Prostate gland (tissue), 2 donors: Measurements from ENCODE around the gene PHTF2. TPM values are rescaled to one million over a fixed set of nuclear protein-coding genes. Genes with fewer than 3 reads are reported as not detected.

Experiments
- DNase-seq: peaks from one replicate; pipeline ENCODE4 v3.0.0-alpha.2; 2019; ENCODE audit warnings: low spot score
- H3K27ac ChIP-seq, 2 donors: fragments of 200-600 bp; sonication (generic); 2 replicates each; pipeline ENCODE4 v1.5.1; 2017 to 2019
- H3K27me3 ChIP-seq: fragments of 200-600 bp; sonication (generic); replicated peaks from 2 replicates; pipeline ENCODE4 v1.5.1; 2019; ENCODE audit not compliant: insufficient read depth
- H3K36me3 ChIP-seq, 2 donors: fragments of 200-600 bp; sonication (generic); 1 replicate in 1 of 2; 2 replicates in 1 of 2; pipeline versions ENCODE4 v1.5.1 to v1.8.1; 2017 to 2019
- H3K4me1 ChIP-seq: fragments of 200-600 bp; sonication (generic); replicated peaks from 2 replicates; pipeline ENCODE4 v1.5.1; 2019
- H3K4me3 ChIP-seq, 2 donors: fragments of 200-600 bp; sonication (generic); 2 replicates each; pipeline ENCODE4 v1.5.1; 2017 to 2019
- H3K9me3 ChIP-seq: fragments of 200-600 bp; sonication (generic); 2 replicates; pipeline ENCODE4 v1.5.1; 2017
- CTCF ChIP-seq, 4 experiments: fragments of 200-600 bp in 2 of 4; fragments of 450-650 bp in 2 of 4; sonication (generic) in 2 of 4; IDR thresholded peaks; 1 replicate in 3 of 4; 2 replicates in 1 of 4; pipeline ENCODE4 v1.5.1; 2016 to 2019; ENCODE audit warnings: antibody characterized with exemption in 4 of 4, mild to moderate bottlenecking in 2 of 4, moderate library complexity in 2 of 4
- POLR2A ChIP-seq: fragments of 450-650 bp; IDR thresholded peaks from one replicate; pipeline ENCODE4 v1.6.1; 2016; ENCODE audit warnings: antibody characterized with exemption, mild to moderate bottlenecking
- POLR2AphosphoS5 ChIP-seq: sonication (generic); formaldehyde crosslinking; IDR thresholded peaks from one replicate; pipeline ENCODE4 v1.6.1; 2017; ENCODE audit warnings: antibody characterized with exemption
- WGBS: methylation state at CpG from one replicate; pipeline ENCODE4 v1.1.5; 2018; 5-methylcytosine and 5-hydroxymethylcytosine counted together
- intact Hi-C: fragments of 100-400 bp; cut with DNase I; formaldehyde crosslinking; loops from one replicate; pipeline ENCODE4 v1.14.2; 2022
- total RNA-seq, 2 donors: library from RNA; depleted of rRNA; stranded (reverse); fragments of >200 nt; gene quantifications; one replicate each; pipeline ENCODE4 v1.1.0, GENCODE V29; 2016

PHTF2 gene
- total RNA-seq, 2 donors from 2014 or later, result 7.7 to 17.3 TPM

- intact Hi-C loops, result no loop called here
- H3K9me3 ChIP-seq, result no peaks in the 10 kb centered on the region
- DNase-seq, result no peak
- TF ChIP-seq POLR2AphosphoS5, result no peak
- TF ChIP-seq CTCF (IDR thresholded peaks at IDR 0.05), result no peak
- no peak for TF ChIP-seq POLR2A
- no peak overlapping the region for H3K27ac ChIP-seq
- H3K36me3 ChIP-seq, result no peaks in the 10 kb centered on the region
- H3K27me3 ChIP-seq, result peaks cover 2% of the 10 kb centered on the region
- no peak overlapping the region for H3K4me3 ChIP-seq
- no peaks in the 10 kb centered on the region for H3K4me1 ChIP-seq
- 45% methylated on average over 5 of the region's 5 CpGs for WGBS
Measured at GRCh38 chr7:77982926-77983550, 184.5 kb downstream of the PHTF2 start.

GRCh38 chr7:77983973-77984372 lies 185.4 kb downstream of the PHTF2 start:
- Histone ChIP-seq H3K27ac (no peak overlapping the region), H3K4me1 (no peaks in the 10 kb centered on the region), H3K9me3 (no peaks in the 10 kb centered on the region), H3K27me3 (peaks cover 2% of the 10 kb centered on the region), H3K36me3 (no peaks in the 10 kb centered on the region), H3K4me3 (no peak overlapping the region)
- WGBS, result 90% methylated on average over 4 of the region's 4 CpGs
- intact Hi-C loops, result no loop called here
- no peak for DNase-seq
- no peak for TF ChIP-seq CTCF (IDR thresholded peaks at IDR 0.05)
- no peak for TF ChIP-seq POLR2AphosphoS5
- TF ChIP-seq POLR2A, result no peak

GRCh38 chr7:77985232-77985973 lies 186.8 kb downstream of the PHTF2 start:
- no peak for TF ChIP-seq POLR2AphosphoS5
- TF ChIP-seq CTCF (IDR thresholded peaks at IDR 0.05), result no peak
- no peak for TF ChIP-seq POLR2A
- intact Hi-C loops, result no loop called here
- H3K9me3 ChIP-seq, result no peaks in the 10 kb centered on the region

DNA sequence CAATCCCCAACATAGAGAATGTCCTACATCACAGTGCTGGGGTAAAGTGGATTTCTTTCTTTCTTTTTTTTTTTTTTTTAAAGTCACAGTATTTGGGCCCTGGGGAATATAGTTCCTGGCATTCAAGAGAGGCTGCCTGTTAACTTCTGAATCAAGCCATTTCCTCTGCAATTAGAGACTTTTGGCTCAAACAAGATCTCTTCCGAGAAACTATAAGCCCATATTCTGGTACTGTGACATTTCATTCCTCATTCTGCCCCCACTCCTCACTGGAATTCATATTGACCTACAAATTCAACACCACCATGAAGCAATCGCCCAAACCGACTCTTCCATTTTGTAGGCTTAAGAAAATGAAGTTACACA lies 187.4 kb downstream of the PHTF2 start:
- 72% methylated on average over 3 of the region's 3 CpGs for WGBS
- H3K27ac ChIP-seq, result no peak overlapping the region

More at GRCh38 chr7:77985232-77985973, 186.8 kb downstream of the PHTF2 start:
- 77% methylated on average over 12 of the region's 12 CpGs for WGBS
- H3K27ac ChIP-seq, result no peak overlapping the region
- no peaks in the 10 kb centered on the region for H3K4me1 ChIP-seq
- no peaks in the 10 kb centered on the region for H3K36me3 ChIP-seq
- DNase-seq, result no peak
- peaks cover 2% of the 10 kb centered on the region for H3K27me3 ChIP-seq
- no peak overlapping the region for H3K4me3 ChIP-seq

More for the DNA sequence above, 187.4 kb downstream of the PHTF2 start:
- DNase-seq, result no peak
- TF ChIP-seq POLR2AphosphoS5, result no peak
- TF ChIP-seq POLR2A, result no peak
- TF ChIP-seq CTCF (IDR thresholded peaks at IDR 0.05), result no peak
- Histone ChIP-seq H3K4me3 (no peak overlapping the region), H3K27me3 (no peaks in the 10 kb centered on the region), H3K9me3 (no peaks in the 10 kb centered on the region), H3K36me3 (no peaks in the 10 kb centered on the region), H3K4me1 (no peaks in the 10 kb centered on the region)
- intact Hi-C loops, result no loop called here
